Activated naive CD8-positive, alpha-beta T cell treated with anti-CD3 and anti-CD28 coated beads, Interleukin-2, amount 10 ng/mL, durations not matched to agents 7 days and 5 days (primary cell): ENCODE results near the gene SLC7A7. TPM values are rescaled to one million over a fixed set of nuclear protein-coding genes. Genes with fewer than 3 reads are reported as not detected.

Source experiments
- ATAC-seq: fragments of 150-1000 bp; cut with Tn5 transposase; one replicate; pipeline ENCODE4 v1.10.0; 2021; ENCODE audit warnings: low read depth, moderate library complexity
- POLR2A ChIA-PET: fragments of 350-600 bp; sonication (Branson Sonifier 250); formaldehyde crosslinking; loops from one replicate; lab custom pipeline; 2021; ENCODE audit warnings: antibody characterized with exemption; lab: Charles Lee
- DNase-seq: peaks from one replicate; pipeline ENCODE4 v3.0.0; 2021
- H3K27ac Mint-ChIP-seq: one replicate; pipeline ENCODE4 v1.8.0; 2022; ENCODE audit warnings: mild to moderate bottlenecking, mixed read lengths
- H3K27me3 Mint-ChIP-seq: one replicate; pipeline ENCODE4 v1.8.0; 2022; ENCODE audit warnings: mild to moderate bottlenecking, moderate library complexity, mixed read lengths
- H3K36me3 Mint-ChIP-seq: one replicate; pipeline ENCODE4 v1.8.0; 2021; ENCODE audit warnings: mild to moderate bottlenecking, mixed read lengths
- H3K4me1 Mint-ChIP-seq: one replicate; pipeline ENCODE4 v1.8.0; 2021; ENCODE audit warnings: mixed read lengths
- H3K4me3 Mint-ChIP-seq: one replicate; pipeline ENCODE4 v1.8.0; 2022; ENCODE audit warnings: mild to moderate bottlenecking, moderate library complexity, mixed read lengths
- H3K9me3 Mint-ChIP-seq: one replicate; pipeline ENCODE4 v1.8.0; 2021; ENCODE audit warnings: mixed read lengths
- total RNA-seq, 2 experiments: library from RNA; stranded (reverse); gene quantifications; one replicate each; pipeline ENCODE4 v1.2.3, GENCODE V29; 2021

SLC7A7 gene
- total RNA-seq, 2 experiments from 2014 or later, result 0.89 to 2.5 TPM

GRCh38 chr14:22822571-22823098 is 7.4 kb upstream of the SLC7A7 start:
- POLR2A ChIA-PET, result interaction anchor here (0.6 to 3.1 kb wide), 8 partner anchors 13 to 109 kb away, joined by 3 to 27 read pairs (median 3); partner anchors contain the start of genes LRP10 and OXA1L
- peak; percentile 85 for ATAC-seq
- no peak overlapping the region for H3K27ac Mint-ChIP-seq
- no peaks in the 10 kb centered on the region for H3K36me3 Mint-ChIP-seq
- peaks cover 22% of the 10 kb centered on the region for H3K4me1 Mint-ChIP-seq
- peak overlapping the region; percentile 68 for H3K4me3 Mint-ChIP-seq
- DNase-seq, result peak; percentile 79
- H3K27me3 Mint-ChIP-seq, result peaks cover 23% of the 10 kb centered on the region
- H3K9me3 Mint-ChIP-seq, result no peaks in the 10 kb centered on the region

DNA sequence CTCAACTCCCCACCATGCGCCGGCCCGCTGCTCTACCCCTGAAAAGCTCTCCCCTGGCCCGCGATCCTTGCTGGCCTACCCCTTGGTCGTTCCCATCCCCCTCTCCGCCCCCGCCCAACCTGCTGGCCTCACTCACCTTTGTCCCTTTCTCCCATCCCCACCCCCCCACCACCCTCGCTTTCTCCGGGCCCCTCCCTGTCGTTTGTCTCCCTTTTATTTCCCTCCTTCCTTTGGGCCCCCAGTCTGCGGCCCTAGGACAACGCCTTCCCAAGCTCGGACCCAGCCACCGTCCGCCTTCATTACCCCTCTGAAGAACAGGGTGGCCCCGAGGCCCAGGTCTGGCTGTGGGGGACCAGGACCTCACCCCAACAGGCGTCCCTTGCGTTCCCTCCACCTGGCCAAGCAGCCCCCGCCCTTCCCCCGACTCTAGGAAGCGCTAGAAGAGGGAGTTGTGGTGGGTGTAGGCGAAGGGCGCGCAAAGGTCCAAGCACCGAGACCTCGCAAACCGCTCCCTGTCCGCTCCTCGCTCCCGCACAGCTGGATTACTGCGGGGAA is 6.9 kb upstream of the SLC7A7 start:
- H3K27ac Mint-ChIP-seq, result no peak overlapping the region
- POLR2A ChIA-PET, result interaction anchor here (0.6 to 3.1 kb wide), 6 partner anchors 8 to 81 kb away, joined by 3 to 27 read pairs (median 3); partner anchors contain the start of genes LRP10 and OXA1L
- DNase-seq, result no peak
- H3K4me3 Mint-ChIP-seq, result peak overlapping the region; percentile 68
- H3K4me1 Mint-ChIP-seq, result peaks cover 22% of the 10 kb centered on the region
- H3K9me3 Mint-ChIP-seq, result no peaks in the 10 kb centered on the region
- ATAC-seq, result no peak
- peaks cover 23% of the 10 kb centered on the region for H3K27me3 Mint-ChIP-seq
- no peaks in the 10 kb centered on the region for H3K36me3 Mint-ChIP-seq

DNA sequence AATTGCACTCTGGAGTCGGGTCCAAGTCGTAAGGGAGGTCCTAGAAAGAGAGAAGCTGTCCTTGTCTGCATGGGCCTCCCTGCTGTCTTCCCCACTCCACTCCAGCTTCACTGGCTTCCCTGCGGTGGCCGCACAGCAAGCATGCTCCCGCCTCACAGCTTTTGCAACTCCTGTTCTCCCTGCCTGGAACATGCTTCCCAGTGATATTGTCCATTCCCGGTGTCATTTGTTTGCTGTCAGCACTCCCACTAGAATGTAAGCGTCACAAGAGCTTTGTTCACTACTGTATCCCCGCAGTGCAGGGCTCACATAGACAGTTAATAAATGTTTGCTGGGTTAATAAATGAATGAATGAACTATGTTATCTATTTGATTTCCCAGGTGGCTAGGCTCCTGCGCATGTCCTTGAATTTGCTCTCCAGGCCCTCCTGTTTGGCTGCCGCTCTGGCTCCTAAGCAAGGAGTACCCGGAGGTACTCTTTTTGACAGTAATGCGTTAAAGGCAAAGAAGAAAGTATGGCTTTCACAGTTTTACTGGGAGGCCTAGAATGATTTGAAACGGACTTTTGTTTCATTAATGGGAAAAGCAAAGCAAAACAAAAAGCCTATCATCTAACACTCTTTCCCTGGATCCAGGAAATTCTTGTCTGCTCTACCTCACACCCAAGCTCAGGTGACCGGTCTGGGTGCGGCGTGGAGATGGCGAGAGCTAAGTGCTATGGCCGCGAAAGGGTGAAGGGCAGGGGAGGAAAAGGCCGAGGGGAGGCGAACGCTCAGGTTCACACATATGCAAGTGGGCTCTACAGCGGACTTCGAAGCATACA is 6.2 kb upstream of the SLC7A7 start:
- POLR2A ChIA-PET, result interaction anchor here (0.6 to 1.7 kb wide), 4 partner anchors 8 to 81 kb away, joined by 3 to 4 read pairs (median 3); partner anchors contain the start of gene OXA1L
- Mint-ChIP-seq H3K4me3 (peak overlapping the region; percentile 32), H3K9me3 (no peaks in the 10 kb centered on the region), H3K27me3 (peaks cover 23% of the 10 kb centered on the region), H3K27ac (no peak overlapping the region), H3K4me1 (peaks cover 22% of the 10 kb centered on the region), H3K36me3 (no peaks in the 10 kb centered on the region)
- ATAC-seq (no peak), DNase-seq (no peak)

GRCh38 chr14:22820731-22821130 is 5.5 kb upstream of the SLC7A7 start:
- Mint-ChIP-seq H3K27ac (no peak overlapping the region), H3K27me3 (peaks cover 25% of the 10 kb centered on the region), H3K9me3 (no peaks in the 10 kb centered on the region), H3K4me1 (peaks cover 26% of the 10 kb centered on the region), H3K36me3 (no peaks in the 10 kb centered on the region), H3K4me3 (no peak overlapping the region)
- ATAC-seq (no peak), DNase-seq (no peak)
- POLR2A ChIA-PET, result interaction anchor here (1.7 kb wide), 1 partner anchor 10 kb away, joined by 4 read pairs; no protein-coding TSS in a partner anchor

GRCh38 chr14:22819151-22819988 is 4.1 kb upstream of the SLC7A7 start:
- peaks cover 24% of the 10 kb centered on the region for H3K4me1 Mint-ChIP-seq
- H3K9me3 Mint-ChIP-seq, result no peaks in the 10 kb centered on the region
- H3K27me3 Mint-ChIP-seq, result peaks cover 24% of the 10 kb centered on the region
- POLR2A ChIA-PET, result interaction anchor here (0.5 to 1.7 kb wide), 2 partner anchors 11 to 195 kb away, joined by 3 to 4 read pairs; no protein-coding TSS in a partner anchor
- no peak for DNase-seq
- H3K27ac Mint-ChIP-seq, result no peak overlapping the region
- H3K36me3 Mint-ChIP-seq, result no peaks in the 10 kb centered on the region
- ATAC-seq, result no peak
- peak overlapping the region; percentile 26 for H3K4me3 Mint-ChIP-seq

- H3K4me3 Mint-ChIP-seq, result no peak overlapping the region
- no peaks in the 10 kb centered on the region for H3K9me3 Mint-ChIP-seq
- POLR2A ChIA-PET, result interaction anchor here (0.7 kb wide), 1 partner anchor 7 kb away, joined by 3 read pairs; no protein-coding TSS in a partner anchor
- H3K27me3 Mint-ChIP-seq, result peaks cover 15% of the 10 kb centered on the region
- DNase-seq (no peak), ATAC-seq (no peak)
- H3K27ac Mint-ChIP-seq, result no peak overlapping the region
- peaks cover 16% of the 10 kb centered on the region for H3K4me1 Mint-ChIP-seq
- no peaks in the 10 kb centered on the region for H3K36me3 Mint-ChIP-seq
Observed at GRCh38 chr14:22814373-22814772, 862 bp downstream of the SLC7A7 start.

DNA sequence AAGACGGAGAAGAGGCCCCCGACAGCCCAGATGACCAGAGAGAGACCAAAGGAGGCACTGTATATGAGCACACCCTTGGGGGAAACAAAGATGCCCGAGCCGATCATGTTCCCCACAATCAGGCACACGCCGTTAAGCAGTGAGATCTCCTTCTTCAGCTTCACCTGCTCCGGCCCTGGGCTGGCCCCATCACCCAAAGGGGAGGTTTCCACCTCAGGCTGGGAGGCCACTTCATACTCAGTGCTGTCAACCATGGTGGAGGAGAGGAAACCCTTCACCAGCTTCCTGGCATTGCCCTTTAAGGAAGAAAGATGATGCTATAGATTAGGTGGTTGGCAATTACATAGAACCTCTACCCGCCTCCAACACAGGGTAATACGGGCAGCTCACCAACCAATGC is 2.1 kb downstream of the SLC7A7 start:
- H3K36me3 Mint-ChIP-seq, result no peaks in the 10 kb centered on the region
- no peaks in the 10 kb centered on the region for H3K9me3 Mint-ChIP-seq
- H3K4me3 Mint-ChIP-seq, result no peak overlapping the region
- H3K27ac Mint-ChIP-seq, result no peak overlapping the region
- POLR2A ChIA-PET, result interaction anchor here (1.1 kb wide), 1 partner anchor 17 kb away, joined by 3 read pairs; no protein-coding TSS in a partner anchor
- H3K4me1 Mint-ChIP-seq, result peaks cover 14% of the 10 kb centered on the region
- peaks cover 10% of the 10 kb centered on the region for H3K27me3 Mint-ChIP-seq
- no peak for ATAC-seq
- DNase-seq, result no peak

DNA sequence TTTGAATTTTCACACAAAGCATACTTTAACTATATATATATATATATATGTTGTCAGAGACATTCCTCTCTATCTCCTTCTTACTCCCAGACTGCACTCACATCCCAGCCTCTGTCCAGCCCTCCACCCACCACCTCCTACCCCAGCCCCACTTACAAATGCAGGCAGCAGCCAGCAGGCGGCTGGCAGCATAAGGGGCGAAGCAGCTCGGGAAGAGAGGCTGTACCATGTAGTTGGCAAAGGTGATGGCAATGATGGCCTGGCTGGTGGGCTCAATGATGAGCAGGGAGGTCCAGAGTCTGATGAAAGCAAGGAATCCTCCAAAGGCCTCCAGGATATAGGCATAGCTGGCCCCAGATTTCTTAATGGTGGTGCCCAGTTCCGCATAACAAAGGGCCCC is 2.5 kb downstream of the SLC7A7 start:
- Mint-ChIP-seq H3K4me3 (no peak overlapping the region), H3K9me3 (no peaks in the 10 kb centered on the region), H3K27ac (no peak overlapping the region), H3K27me3 (peaks cover 10% of the 10 kb centered on the region), H3K4me1 (peaks cover 14% of the 10 kb centered on the region), H3K36me3 (no peaks in the 10 kb centered on the region)
- no peak for ATAC-seq
- POLR2A ChIA-PET, result interaction anchor here (1.1 kb wide), 1 partner anchor 18 kb away, joined by 3 read pairs; no protein-coding TSS in a partner anchor
- DNase-seq, result no peak

GRCh38 chr14:22811722-22812121 is 3.5 kb downstream of the SLC7A7 start:
- DNase-seq (no peak), ATAC-seq (no peak)
- Mint-ChIP-seq H3K27me3 (peaks cover 10% of the 10 kb centered on the region), H3K27ac (no peak overlapping the region), H3K4me3 (no peak overlapping the region), H3K4me1 (peaks cover 14% of the 10 kb centered on the region), H3K9me3 (no peaks in the 10 kb centered on the region), H3K36me3 (no peaks in the 10 kb centered on the region)
- POLR2A ChIA-PET, result interaction anchor here (0.6 kb wide), 2 partner anchors 8 to 43 kb away, joined by 4 to 5 read pairs; no protein-coding TSS in a partner anchor

- ATAC-seq (no peak), DNase-seq (no peak)
- Mint-ChIP-seq H3K4me3 (no peak overlapping the region), H3K4me1 (peaks cover 4% of the 10 kb centered on the region), H3K9me3 (no peaks in the 10 kb centered on the region), H3K36me3 (no peaks in the 10 kb centered on the region), H3K27me3 (peaks cover 12% of the 10 kb centered on the region), H3K27ac (no peak overlapping the region)
- POLR2A ChIA-PET, result no interaction called here
Observed at GRCh38 chr14:22808388-22809209, 6.6 kb downstream of the SLC7A7 start.

DNA sequence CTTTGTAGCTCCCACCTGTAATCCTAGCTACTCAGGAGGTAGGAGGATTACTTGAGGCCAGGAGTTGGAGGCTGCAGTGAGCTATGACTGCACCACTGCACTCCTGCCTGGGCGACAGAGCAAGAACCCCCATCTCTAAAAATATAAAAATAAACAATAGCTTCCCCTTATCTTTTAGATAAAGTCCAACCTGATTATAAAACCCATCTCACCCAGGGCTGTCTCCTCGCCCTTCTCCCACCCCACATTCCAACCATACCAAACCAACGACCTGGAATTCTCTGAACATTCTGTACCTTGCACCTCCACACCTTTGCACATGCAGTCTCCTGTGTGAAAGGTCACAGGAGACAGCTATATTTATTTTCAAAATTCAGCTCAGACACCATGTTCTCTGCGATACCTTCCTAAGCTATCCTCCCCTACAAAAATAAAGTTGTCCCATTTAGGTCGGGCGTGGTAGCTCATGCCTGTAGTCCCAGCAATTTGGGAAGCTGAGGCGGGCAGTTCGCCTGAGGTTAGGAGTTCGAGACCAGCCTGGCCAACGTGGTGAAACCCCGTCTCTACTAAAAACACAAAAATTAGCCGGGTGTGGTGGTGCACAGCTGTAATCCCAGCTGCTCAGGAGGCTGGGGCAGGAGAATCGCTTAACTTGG is 7.7 kb downstream of the SLC7A7 start:
- Mint-ChIP-seq H3K9me3 (no peaks in the 10 kb centered on the region), H3K27ac (no peak overlapping the region), H3K4me3 (no peak overlapping the region), H3K36me3 (no peaks in the 10 kb centered on the region), H3K27me3 (peaks cover 20% of the 10 kb centered on the region), H3K4me1 (peaks cover 4% of the 10 kb centered on the region)
- ATAC-seq (no peak), DNase-seq (no peak)
- POLR2A ChIA-PET, result interaction anchor here (0.7 kb wide), 1 partner anchor 152 kb away, joined by 6 read pairs; no protein-coding TSS in a partner anchor
